SHP77 (cell line): ENCODE results near the gene NDUFB1.

Source experiments
- DNase-seq, 2 experiments: peaks; one replicate each; lab custom pipeline; 2025; lab: John Stamatoyannopoulos, UW

The NDUFB1 gene

GRCh38 chr14:92099802-92100201 is 21.7 kb downstream of the NDUFB1 start:
- DNase-seq, result no peak

DNA sequence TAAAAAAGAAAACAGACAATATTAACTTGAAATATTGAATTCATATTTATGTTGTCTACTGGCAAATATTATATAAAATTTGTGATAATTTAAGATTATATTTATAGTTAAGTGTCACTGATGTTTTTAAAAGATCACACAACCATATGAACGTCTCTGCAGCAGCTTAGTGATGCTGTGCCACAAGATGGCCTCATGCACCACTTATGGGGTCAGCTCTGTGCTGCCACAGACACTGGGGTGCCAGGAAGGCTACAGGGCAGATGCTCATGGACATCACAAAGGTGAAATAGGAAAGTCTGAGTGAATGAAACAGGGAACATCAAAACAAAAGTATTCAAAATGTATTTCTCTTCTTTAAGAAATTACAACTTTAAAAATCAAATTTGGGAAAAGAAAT is 28.2 kb downstream of the NDUFB1 start:
- no peak for DNase-seq

GRCh38 chr14:92088494-92088893 is 33.0 kb downstream of the NDUFB1 start:
- DNase-seq, result no peak

- DNase-seq, result no peak
Measured at GRCh38 chr14:92074555-92074954, 47.0 kb downstream of the NDUFB1 start.
